Ovary (tissue), 9 donors: Measurements from ENCODE around the gene ZMYND15. TPM values are rescaled to one million over a fixed set of nuclear protein-coding genes. Genes with fewer than 3 reads are reported as not detected.

Experiments
- DNase-seq, 5 donors: peaks; one replicate each; pipeline ENCODE4 v3.0.0-alpha.2; 2019 to 2020
- H3K27ac ChIP-seq, 2 donors: fragments of 200-600 bp; one replicate each; pipeline versions ENCODE4 v1.5.1 to v1.8.0; 2019 to 2022
- H3K27me3 ChIP-seq: fragments of 200-600 bp; one replicate; pipeline ENCODE4 v1.8.0; 2022
- H3K36me3 ChIP-seq: fragments of 200-600 bp; sonication (generic); one replicate; pipeline ENCODE4 v1.5.1; 2019
- H3K4me1 ChIP-seq: one replicate; pipeline ENCODE4 v1.8.1; 2013; ENCODE audit warnings: mild to moderate bottlenecking, moderate library complexity; ENCODE audit not compliant: insufficient read depth
- H3K4me3 ChIP-seq: fragments of 200-600 bp; sonication (generic); one replicate; pipeline ENCODE4 v1.5.1; 2017
- H3K9me3 ChIP-seq, 2 donors: fragments of 200-600 bp in 1 of 2; sonication (generic) in 1 of 2; one replicate each; pipeline versions ENCODE4 v1.5.1 to v1.8.1; 2013 to 2019; ENCODE audit warnings: mild to moderate bottlenecking in 1 of 2, moderate library complexity in 1 of 2
- CTCF ChIP-seq, 3 donors: fragments of 450-650 bp in 2 of 3; fragments of 200-600 bp in 1 of 3; IDR thresholded peaks; one replicate each; pipeline versions ENCODE4 v1.5.1 to v1.8.0; 2016 to 2022; ENCODE audit warnings: antibody characterized with exemption in 3 of 3, mild to moderate bottlenecking in 1 of 3
- EP300 ChIP-seq: sonication (generic); formaldehyde crosslinking; IDR thresholded peaks from one replicate; pipeline ENCODE4 v1.6.1; 2017; ENCODE audit warnings: antibody characterized with exemption
- POLR2A ChIP-seq: fragments of 450-650 bp; IDR thresholded peaks from one replicate; pipeline ENCODE4 v1.6.1; 2017; ENCODE audit warnings: antibody characterized with exemption, mild to moderate bottlenecking, moderate library complexity
- WGBS, 3 donors: extraction: QIAGEN DNeasy Blood & Tissue Kit in 1 of 3; methylation state at CpG; one replicate each; pipeline versions ENCODE4 v1.1.5 to v1.1.7; 2013 to 2017; 5-methylcytosine and 5-hydroxymethylcytosine counted together
- intact Hi-C, 4 donors: fragments of 100-400 bp; cut with DNase I; formaldehyde crosslinking; loops; one replicate each; pipeline versions ENCODE4 v1.11.0 to v1.15.1; 2022 to 2023
- polyA plus RNA-seq, 2 donors: library from polyadenylated mRNA; stranded (reverse); fragments of 200-250 nt in 1 of 2; fragments of 350-450 nt in 1 of 2; fragmentation: Illumina TruSeq in 1 of 2; extraction: RNeasy Lipid Tissue Mini Kit (QIAGEN cat#74804) in 1 of 2; gene quantifications; one replicate each; pipeline ENCODE4 v1.2.3, GENCODE V29; 2013 to 2014
- total RNA-seq, 7 donors: library from RNA; depleted of rRNA in 2 of 7; stranded (reverse); fragments of >200 nt in 2 of 7; fragmentation: NEBNext Ultra II Directional in 3 of 7; extraction: Animal tissue kit (Norgen Biotek cat#: 25700) in 3 of 7; gene quantifications; one replicate each; pipeline versions ENCODE4 v1.1.0 to v1.2.4, GENCODE V29; 2016 to 2023
- donor health status: DM: no; HTN: no; CAD: no; lungs with moderate emphysema.
- donor health status: DM: no; HTN: no; CAD: no.
- donor health status: Bipolar disorder and iron deficiency.
- donor health status: DM: yes; HTN: yes; CAD: no.
- donor health status: DM: no; HTN: no; CAD: no.
- donor health status: DM: yes; HTN: yes; CAD: no.

Gene ZMYND15
- total and polyA plus RNA-seq, 9 donors, result 0.33 to 1.4 (median 0.94) TPM

DNA sequence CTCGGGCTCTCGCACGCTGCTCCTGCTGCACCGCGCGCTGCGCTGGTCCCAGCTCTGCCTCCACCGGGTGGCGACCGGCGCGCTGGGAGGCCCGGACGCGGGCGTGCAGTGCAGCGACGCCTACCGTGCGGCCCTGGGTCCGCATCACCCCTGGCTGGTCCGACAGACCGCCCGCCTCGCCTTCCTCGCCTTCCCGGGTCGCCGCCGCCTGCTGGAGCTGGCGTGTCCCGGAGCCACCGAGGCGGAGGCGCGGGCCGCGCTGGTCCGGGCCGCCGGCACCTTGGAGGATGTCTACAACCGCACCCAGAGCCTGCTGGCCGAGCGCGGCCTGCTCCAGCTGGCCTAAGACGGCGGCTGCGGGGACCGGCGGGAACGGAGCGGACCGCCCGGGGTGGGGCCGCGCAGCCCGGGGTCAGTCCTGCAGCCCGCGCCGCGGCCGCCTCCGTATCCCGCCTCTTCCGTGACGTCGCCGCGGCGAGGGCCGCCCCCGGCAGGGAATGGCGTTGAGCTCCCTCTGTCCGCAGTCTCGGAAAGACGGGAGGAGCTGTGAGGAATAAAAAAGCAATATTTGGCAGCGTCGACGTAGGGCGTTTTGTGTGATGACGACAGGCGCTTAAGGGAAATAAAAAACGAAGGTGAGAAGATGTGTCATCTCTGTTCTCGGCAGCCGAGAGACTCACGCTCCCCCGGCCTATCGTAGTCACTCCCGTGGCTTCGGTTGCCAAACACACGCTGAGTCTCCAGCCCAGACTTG is 50.5 kb downstream of the ZMYND15 start:
- peak overlapping the region; percentile 86 to 89 for H3K27ac ChIP-seq
- intact Hi-C loops, result loop anchor here in 3 of 4 donors (2.0 to 10.0 kb wide), 5 partner anchors 55 to 265 kb away; partner anchors contain the start of genes CHRNE (in 1 of the 3), CXCL16 (in 1 of the 3), MED11 (in 1 of the 3) and ZMYND15 (in 1 of the 3)
- H3K4me3 ChIP-seq, result peak overlapping the region; percentile 74
- DNase-seq, result peak; percentile 75 to 86 (median 86)
- no peaks in the 10 kb centered on the region for H3K36me3 ChIP-seq
- no peaks in the 10 kb centered on the region for H3K9me3 ChIP-seq
- 0 to 1% (median 1%) methylated on average over 63 to 91 of the region's 91 CpGs for WGBS, 3 donors
- TF ChIP-seq EP300, result peak; percentile 46
- TF ChIP-seq POLR2A, result peak; percentile 81
- peak; percentile 58 to 98 (median 97) for TF ChIP-seq CTCF (IDR thresholded peaks at IDR 0.05)
- H3K4me1 ChIP-seq, result peaks cover 13% of the 10 kb centered on the region
- H3K27me3 ChIP-seq, result no peaks in the 10 kb centered on the region

GRCh38 chr17:4790705-4791088 is 51.1 kb downstream of the ZMYND15 start:
- Histone ChIP-seq H3K27me3 (no peaks in the 10 kb centered on the region), H3K4me3 (peak overlapping the region; percentile 74), H3K36me3 (no peaks in the 10 kb centered on the region), H3K9me3 (no peaks in the 10 kb centered on the region), H3K27ac (peak overlapping the region in 1 of 2 donors; percentile 89), H3K4me1 (peaks cover 9% of the 10 kb centered on the region)
- TF ChIP-seq EP300 (no peak), POLR2A (no peak), CTCF (IDR thresholded peaks at IDR 0.05) (no peak)
- no peak for DNase-seq
- intact Hi-C loops, result no loop called here
- WGBS, 3 donors, result 27 to 52% (median 36%) methylated on average over 7 of the region's 7 CpGs

GRCh38 chr17:4795168-4795567 is 55.5 kb downstream of the ZMYND15 start:
- H3K27ac ChIP-seq, result no peak overlapping the region
- 78 to 88% (median 84%) methylated on average over 1 of the region's 1 CpG for WGBS, 3 donors
- no peaks in the 10 kb centered on the region for H3K9me3 ChIP-seq
- TF ChIP-seq EP300, result no peak
- no peak for TF ChIP-seq POLR2A
- TF ChIP-seq CTCF (IDR thresholded peaks at IDR 0.05), result no peak
- no peaks in the 10 kb centered on the region for H3K27me3 ChIP-seq
- no peaks in the 10 kb centered on the region for H3K36me3 ChIP-seq
- intact Hi-C loops, result no loop called here
- H3K4me1 ChIP-seq, result peaks cover 6% of the 10 kb centered on the region
- no peak overlapping the region for H3K4me3 ChIP-seq
- no peak for DNase-seq

Other genes with a start within 250 kb of the ZMYND15 start
- gene SPNS2, start 241.0 kb upstream of the ZMYND15 start, total RNA-seq, result 10 to 100 TPM in 1 of 7 donors, 1 to 10 TPM in 6; 2.4 to 12.7 (median 4.2) TPM
- gene SPNS2, start 241.0 kb upstream of the ZMYND15 start, polyA plus RNA-seq, result 1 to 10 TPM in 1 of 2 donors, under 1 TPM in 1; 0.48 to 5.9 TPM
- 10 to 100 TPM; 18.5 to 71.4 (median 46.4) TPM for gene MYBBP1A, start 184.4 kb upstream of the ZMYND15 start, total RNA-seq
- 10 to 100 TPM; 12.7 to 24.3 TPM for gene MYBBP1A, start 184.4 kb upstream of the ZMYND15 start, polyA plus RNA-seq
- gene GGT6, start 179.3 kb upstream of the ZMYND15 start, total RNA-seq, result 10 to 100 TPM in 1 of 7 donors, 1 to 10 TPM in 4, under 1 TPM in 2; 0.58 to 31.5 (median 1.5) TPM
- under 1 TPM; 0.08 to 0.36 TPM for gene GGT6, start 179.3 kb upstream of the ZMYND15 start, polyA plus RNA-seq
- gene SMTNL2, start 155.3 kb upstream of the ZMYND15 start, total RNA-seq, result 10 to 100 TPM in 5 of 7 donors, 1 to 10 TPM in 2; 3.7 to 34.3 (median 17.8) TPM
- 1 to 10 TPM; 4.7 to 4.8 TPM for gene SMTNL2, start 155.3 kb upstream of the ZMYND15 start, polyA plus RNA-seq
- gene ALOX15, start 98.2 kb upstream of the ZMYND15 start, total RNA-seq, result 1 to 10 TPM in 2 of 7 donors, under 1 TPM in 2, not detected in 3; 0.07 to 4.1 (median 1.4) TPM
- gene ALOX15, start 98.2 kb upstream of the ZMYND15 start, polyA plus RNA-seq, result under 1 TPM; 0.17 to 0.58 TPM
- gene PELP1, start 35.7 kb upstream of the ZMYND15 start, total RNA-seq, result 10 to 100 TPM; 19.2 to 75.0 (median 63.1) TPM
- 10 to 100 TPM; 13.5 to 25.6 TPM for gene PELP1, start 35.7 kb upstream of the ZMYND15 start, polyA plus RNA-seq
- gene ARRB2, start 29.2 kb upstream of the ZMYND15 start, total RNA-seq, result 10 to 100 TPM; 13.4 to 38.2 (median 30.6) TPM
- 10 to 100 TPM; 16.4 to 40.6 TPM for gene ARRB2, start 29.2 kb upstream of the ZMYND15 start, polyA plus RNA-seq
- 10 to 100 TPM; 10.7 to 21.8 (median 15.4) TPM for gene MED11, start 8.4 kb upstream of the ZMYND15 start, total RNA-seq
- 10 to 100 TPM; 18.0 TPM for gene MED11, start 8.4 kb upstream of the ZMYND15 start, polyA plus RNA-seq
- 10 to 100 TPM in 6 of 7 donors, 1 to 10 TPM in 1; 5.8 to 30.7 (median 16.8) TPM for gene CXCL16, start 95 bp downstream of the ZMYND15 start, total RNA-seq
- gene CXCL16, start 95 bp downstream of the ZMYND15 start, polyA plus RNA-seq, result 10 to 100 TPM in 1 of 2 donors, 1 to 10 TPM in 1; 7.6 to 41.6 TPM
- under 1 TPM in 2 of 7 donors, not detected in 5; 0.31 to 0.83 TPM for gene TM4SF5, start 32.1 kb downstream of the ZMYND15 start, total RNA-seq
- gene TM4SF5, start 32.1 kb downstream of the ZMYND15 start, polyA plus RNA-seq, result not detected
- 1 to 10 TPM in 5 of 7 donors, under 1 TPM in 2; 0.69 to 3.5 (median 1.3) TPM for gene VMO1, start 46.5 kb downstream of the ZMYND15 start, total RNA-seq
- 1 to 10 TPM in 1 of 2 donors, not detected in 1; 1.1 TPM for gene VMO1, start 46.5 kb downstream of the ZMYND15 start, polyA plus RNA-seq
- not detected for gene GLTPD2, start 49.1 kb downstream of the ZMYND15 start, total RNA-seq
- not detected for gene GLTPD2, start 49.1 kb downstream of the ZMYND15 start, polyA plus RNA-seq
- 100 to 1,000 TPM in 1 of 7 donors, 10 to 100 TPM in 6; 74.6 to 123 (median 87.9) TPM for gene PSMB6, start 56.3 kb downstream of the ZMYND15 start, total RNA-seq
- gene PSMB6, start 56.3 kb downstream of the ZMYND15 start, polyA plus RNA-seq, result 100 to 1,000 TPM in 1 of 2 donors, 10 to 100 TPM in 1; 87.8 to 111 TPM
- gene PLD2, start 67.3 kb downstream of the ZMYND15 start, total RNA-seq, result 10 to 100 TPM; 16.2 to 53.3 (median 42.7) TPM
- gene PLD2, start 67.3 kb downstream of the ZMYND15 start, polyA plus RNA-seq, result 10 to 100 TPM; 20.3 to 31.4 TPM
- gene MINK1, start 93.5 kb downstream of the ZMYND15 start, total RNA-seq, result 100 to 1,000 TPM in 4 of 7 donors, 10 to 100 TPM in 3; 37.6 to 177 (median 108) TPM
- gene MINK1, start 93.5 kb downstream of the ZMYND15 start, polyA plus RNA-seq, result 10 to 100 TPM; 66.4 to 71.9 TPM
- 10 to 100 TPM in 2 of 7 donors, 1 to 10 TPM in 5; 6.0 to 11.8 (median 8.6) TPM for gene C17orf107, start 159.7 kb downstream of the ZMYND15 start, total RNA-seq
- 1 to 10 TPM; 1.1 to 4.4 TPM for gene C17orf107, start 159.7 kb downstream of the ZMYND15 start, polyA plus RNA-seq
- 1 to 10 TPM in 4 of 7 donors, under 1 TPM in 3; 0.34 to 1.4 (median 1.0) TPM for gene CHRNE, start 163.3 kb downstream of the ZMYND15 start, total RNA-seq
- 1 to 10 TPM in 1 of 2 donors, under 1 TPM in 1; 0.53 to 1.1 TPM for gene CHRNE, start 163.3 kb downstream of the ZMYND15 start, polyA plus RNA-seq
- under 1 TPM in 1 of 7 donors, not detected in 6; 0.10 TPM for gene GP1BA, start 192.4 kb downstream of the ZMYND15 start, total RNA-seq
- under 1 TPM in 1 of 2 donors, not detected in 1; 0.04 TPM for gene GP1BA, start 192.4 kb downstream of the ZMYND15 start, polyA plus RNA-seq
- gene SLC25A11, start 200.2 kb downstream of the ZMYND15 start, total RNA-seq, result 10 to 100 TPM; 18.7 to 55.4 (median 42.3) TPM
- gene SLC25A11, start 200.2 kb downstream of the ZMYND15 start, polyA plus RNA-seq, result 10 to 100 TPM; 12.7 to 44.1 TPM
- gene RNF167, start 200.4 kb downstream of the ZMYND15 start, total RNA-seq, result 10 to 100 TPM; 22.7 to 89.6 (median 78.1) TPM
- gene RNF167, start 200.4 kb downstream of the ZMYND15 start, polyA plus RNA-seq, result 100 to 1,000 TPM in 1 of 2 donors, 10 to 100 TPM in 1; 91.8 to 221 TPM
- gene PFN1, start 208.7 kb downstream of the ZMYND15 start, total RNA-seq, result 100 to 1,000 TPM; 201 to 415 (median 323) TPM
- 100 to 1,000 TPM; 254 to 542 TPM for gene PFN1, start 208.7 kb downstream of the ZMYND15 start, polyA plus RNA-seq
- 1 to 10 TPM; 2.5 to 6.1 (median 4.1) TPM for gene ENO3, start 211.3 kb downstream of the ZMYND15 start, total RNA-seq
- 1 to 10 TPM; 1.8 to 5.0 TPM for gene ENO3, start 211.3 kb downstream of the ZMYND15 start, polyA plus RNA-seq
- 10 to 100 TPM; 30.4 to 55.2 (median 38.6) TPM for gene SPAG7, start 228.0 kb downstream of the ZMYND15 start, total RNA-seq
- gene SPAG7, start 228.0 kb downstream of the ZMYND15 start, polyA plus RNA-seq, result 10 to 100 TPM; 31.7 to 60.6 TPM
- gene CAMTA2, start 247.8 kb downstream of the ZMYND15 start, total RNA-seq, result 10 to 100 TPM; 10.2 to 71.2 (median 35.7) TPM
- gene CAMTA2, start 247.8 kb downstream of the ZMYND15 start, polyA plus RNA-seq, result 10 to 100 TPM; 21.6 to 33.0 TPM